Gastrocnemius medialis (tissue), 4 donors: ENCODE results near the gene BRDT.

ENCODE experiments used
- POLR2A ChIP-seq, 2 donors: fragments of 450-650 bp; IDR thresholded peaks; one replicate each; pipeline ENCODE4 v1.6.1; 2017; ENCODE audit warnings: antibody characterized with exemption in 2 of 2, mild to moderate bottlenecking in 2 of 2, moderate library complexity in 2 of 2
- TF ChIP-seq, protein P1 (sequence below), 5 experiments: fragments of 450-650 bp in 3 of 5; fragments of 200-600 bp in 2 of 5; sonication (generic) in 2 of 5; IDR thresholded peaks in 4 of 5; conservative IDR thresholded peaks in 1 of 5; 1 replicate in 4 of 5; 2 replicates in 1 of 5; pipeline ENCODE4 v1.5.1; 2016 to 2019; ENCODE audit warnings: antibody characterized with exemption in 5 of 5, mild to moderate bottlenecking in 3 of 5, moderate library complexity in 3 of 5

DNA sequence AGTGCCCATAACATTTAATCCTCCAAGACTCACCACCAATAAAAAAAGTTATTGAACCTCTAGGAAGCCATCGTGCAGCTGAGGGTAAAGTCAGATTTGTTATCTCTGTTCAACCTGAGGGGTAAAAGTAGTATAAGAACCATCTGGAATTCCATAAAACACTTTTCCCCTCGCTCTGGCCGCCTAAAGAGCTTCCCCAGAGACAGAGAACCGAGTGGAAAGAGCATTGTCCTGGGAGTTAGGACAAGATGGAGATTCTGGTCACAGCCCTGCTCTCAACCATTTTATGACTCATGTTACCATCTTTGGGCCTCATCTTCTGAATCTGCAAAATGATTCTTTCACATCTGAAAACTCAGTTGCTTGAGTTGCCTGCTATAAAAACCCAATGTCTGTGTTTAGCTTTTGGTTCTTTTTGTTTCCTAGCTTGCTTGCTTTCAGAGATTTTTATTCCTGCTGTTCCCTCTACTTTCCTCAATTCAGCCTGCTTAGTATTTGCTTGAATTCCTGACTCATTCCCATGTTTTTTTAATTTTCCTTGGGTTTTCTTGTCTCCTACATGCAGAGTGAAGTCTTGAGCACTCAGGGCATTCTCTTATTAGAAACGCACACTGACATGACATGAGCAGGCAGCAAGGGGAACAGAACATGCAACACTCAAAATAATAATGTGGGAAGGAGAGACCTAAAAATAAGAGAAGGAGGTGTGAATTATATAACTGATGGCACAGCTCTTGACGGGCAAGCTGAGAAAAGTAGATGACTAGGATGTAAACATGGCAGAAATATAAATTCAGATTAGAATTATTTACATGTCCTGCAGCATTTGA lies 82.3 kb downstream of the BRDT start:
- TF ChIP-seq, protein P1, sequence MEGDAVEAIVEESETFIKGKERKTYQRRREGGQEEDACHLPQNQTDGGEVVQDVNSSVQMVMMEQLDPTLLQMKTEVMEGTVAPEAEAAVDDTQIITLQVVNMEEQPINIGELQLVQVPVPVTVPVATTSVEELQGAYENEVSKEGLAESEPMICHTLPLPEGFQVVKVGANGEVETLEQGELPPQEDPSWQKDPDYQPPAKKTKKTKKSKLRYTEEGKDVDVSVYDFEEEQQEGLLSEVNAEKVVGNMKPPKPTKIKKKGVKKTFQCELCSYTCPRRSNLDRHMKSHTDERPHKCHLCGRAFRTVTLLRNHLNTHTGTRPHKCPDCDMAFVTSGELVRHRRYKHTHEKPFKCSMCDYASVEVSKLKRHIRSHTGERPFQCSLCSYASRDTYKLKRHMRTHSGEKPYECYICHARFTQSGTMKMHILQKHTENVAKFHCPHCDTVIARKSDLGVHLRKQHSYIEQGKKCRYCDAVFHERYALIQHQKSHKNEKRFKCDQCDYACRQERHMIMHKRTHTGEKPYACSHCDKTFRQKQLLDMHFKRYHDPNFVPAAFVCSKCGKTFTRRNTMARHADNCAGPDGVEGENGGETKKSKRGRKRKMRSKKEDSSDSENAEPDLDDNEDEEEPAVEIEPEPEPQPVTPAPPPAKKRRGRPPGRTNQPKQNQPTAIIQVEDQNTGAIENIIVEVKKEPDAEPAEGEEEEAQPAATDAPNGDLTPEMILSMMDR (IDR thresholded peaks at IDR 0.05 in 4 of 5, conservative IDR thresholded peaks at IDR 0.05 in 1 of 5) = no peak
- TF ChIP-seq POLR2A (IDR thresholded peaks at IDR 0.05) = no peak
